GM06990 (cell line): ENCODE measurements around the gene DTNBP1.

ENCODE experiments used
- DNase-seq: peaks from one replicate; pipeline ENCODE4 v3.0.0-alpha.2; 2011; ENCODE audit not compliant: insufficient read length; ENCODE audit errors: extremely low read depth
- H3K27me3 ChIP-seq: replicated peaks from 2 replicates; pipeline ENCODE4 v1.6.0; 2011; ENCODE audit warnings: low read length; ENCODE audit not compliant: control insufficient read depth, insufficient read depth
- H3K36me3 ChIP-seq: 2 replicates; pipeline ENCODE4 v1.5.1; 2011; ENCODE audit warnings: low read length; ENCODE audit not compliant: control insufficient read depth, insufficient read depth
- H3K4me3 ChIP-seq: replicated peaks from 2 replicates; pipeline ENCODE4 v1.5.1; 2011; ENCODE audit warnings: low read depth, mild to moderate bottlenecking, control low read depth, low read length
- TF ChIP-seq, protein P1 (sequence below): IDR thresholded peaks from 2 replicates; pipeline ENCODE4 v1.5.1; 2011; ENCODE audit warnings: low read length, control low read depth, mild to moderate bottlenecking, inconsistent platforms; ENCODE audit not compliant: insufficient read depth, poor library complexity, severe bottlenecking

DTNBP1 gene

DNA sequence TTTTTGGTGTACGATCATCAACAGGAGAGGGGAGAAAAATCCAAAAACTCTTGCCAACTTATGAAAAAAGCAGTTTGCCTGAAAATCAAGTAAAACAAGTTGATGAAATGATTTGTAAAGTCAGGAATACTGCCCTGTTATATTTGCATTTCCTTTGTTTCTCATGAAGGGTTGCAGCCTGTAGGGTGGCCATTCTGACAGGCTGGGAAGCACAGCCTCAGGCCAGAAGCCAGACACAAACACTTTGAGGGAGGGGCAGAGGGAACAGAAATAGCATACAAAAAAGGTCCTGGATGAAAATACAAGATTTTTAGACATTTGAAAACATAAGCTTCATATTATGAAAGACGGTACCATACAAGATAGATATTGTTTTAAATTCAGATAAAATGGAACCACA lies 109.8 kb downstream of the DTNBP1 start:
- H3K4me3 ChIP-seq: no peak overlapping the region
- TF ChIP-seq, protein P1, sequence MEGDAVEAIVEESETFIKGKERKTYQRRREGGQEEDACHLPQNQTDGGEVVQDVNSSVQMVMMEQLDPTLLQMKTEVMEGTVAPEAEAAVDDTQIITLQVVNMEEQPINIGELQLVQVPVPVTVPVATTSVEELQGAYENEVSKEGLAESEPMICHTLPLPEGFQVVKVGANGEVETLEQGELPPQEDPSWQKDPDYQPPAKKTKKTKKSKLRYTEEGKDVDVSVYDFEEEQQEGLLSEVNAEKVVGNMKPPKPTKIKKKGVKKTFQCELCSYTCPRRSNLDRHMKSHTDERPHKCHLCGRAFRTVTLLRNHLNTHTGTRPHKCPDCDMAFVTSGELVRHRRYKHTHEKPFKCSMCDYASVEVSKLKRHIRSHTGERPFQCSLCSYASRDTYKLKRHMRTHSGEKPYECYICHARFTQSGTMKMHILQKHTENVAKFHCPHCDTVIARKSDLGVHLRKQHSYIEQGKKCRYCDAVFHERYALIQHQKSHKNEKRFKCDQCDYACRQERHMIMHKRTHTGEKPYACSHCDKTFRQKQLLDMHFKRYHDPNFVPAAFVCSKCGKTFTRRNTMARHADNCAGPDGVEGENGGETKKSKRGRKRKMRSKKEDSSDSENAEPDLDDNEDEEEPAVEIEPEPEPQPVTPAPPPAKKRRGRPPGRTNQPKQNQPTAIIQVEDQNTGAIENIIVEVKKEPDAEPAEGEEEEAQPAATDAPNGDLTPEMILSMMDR: no peak
- DNase-seq: no peak
- H3K27me3 ChIP-seq: no peaks in the 10 kb centered on the region
- no peaks in the 10 kb centered on the region for H3K36me3 ChIP-seq

DNA sequence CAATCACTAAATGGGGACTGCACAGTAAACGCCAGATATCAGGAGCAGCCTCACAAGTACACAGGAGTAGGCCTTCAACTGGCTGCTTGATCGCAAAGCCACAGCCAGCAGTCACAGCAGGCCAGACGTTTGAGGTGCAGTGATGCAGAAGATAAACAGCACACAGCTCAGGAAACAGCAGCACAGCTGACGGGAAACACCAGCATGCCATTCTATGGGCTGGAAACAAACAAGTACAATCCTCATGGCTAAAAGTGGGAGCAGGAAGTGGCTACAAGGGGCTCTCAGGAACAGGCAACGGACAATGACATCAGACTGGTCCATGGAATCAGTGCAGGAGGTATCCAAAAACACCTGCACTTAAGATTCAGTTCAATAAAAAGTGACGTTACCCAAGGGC lies 111.0 kb downstream of the DTNBP1 start:
- no peak for DNase-seq
- TF ChIP-seq, protein P1: no peak
- no peaks in the 10 kb centered on the region for H3K36me3 ChIP-seq

DNA sequence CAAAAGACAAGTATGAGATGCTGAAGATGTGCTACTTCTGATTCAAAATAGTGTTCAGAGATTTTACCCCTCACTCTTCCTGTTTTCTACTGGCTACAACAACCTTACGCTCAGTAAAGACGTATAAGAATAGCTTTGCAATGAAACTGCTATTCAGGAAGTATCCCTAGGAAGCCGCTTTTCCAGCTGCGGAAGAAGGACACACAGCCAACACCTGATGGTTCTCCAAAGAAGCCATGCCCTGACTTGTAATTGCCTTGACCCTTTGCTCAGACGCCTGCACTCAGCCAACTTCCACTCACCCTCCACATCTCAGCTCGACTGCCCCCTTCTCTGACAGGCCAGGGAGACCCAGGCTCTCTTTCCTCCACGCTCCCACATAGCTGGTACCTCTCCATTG lies 111.6 kb downstream of the DTNBP1 start:
- Histone ChIP-seq H3K36me3 (no peaks in the 10 kb centered on the region), H3K4me3 (no peak overlapping the region), H3K27me3 (no peaks in the 10 kb centered on the region)
- DNase-seq: no peak
- TF ChIP-seq, protein P1: no peak

More for the DNA sequence above, 111.0 kb downstream of the DTNBP1 start:
- Histone ChIP-seq H3K4me3 (no peak overlapping the region), H3K27me3 (no peaks in the 10 kb centered on the region)

DNA sequence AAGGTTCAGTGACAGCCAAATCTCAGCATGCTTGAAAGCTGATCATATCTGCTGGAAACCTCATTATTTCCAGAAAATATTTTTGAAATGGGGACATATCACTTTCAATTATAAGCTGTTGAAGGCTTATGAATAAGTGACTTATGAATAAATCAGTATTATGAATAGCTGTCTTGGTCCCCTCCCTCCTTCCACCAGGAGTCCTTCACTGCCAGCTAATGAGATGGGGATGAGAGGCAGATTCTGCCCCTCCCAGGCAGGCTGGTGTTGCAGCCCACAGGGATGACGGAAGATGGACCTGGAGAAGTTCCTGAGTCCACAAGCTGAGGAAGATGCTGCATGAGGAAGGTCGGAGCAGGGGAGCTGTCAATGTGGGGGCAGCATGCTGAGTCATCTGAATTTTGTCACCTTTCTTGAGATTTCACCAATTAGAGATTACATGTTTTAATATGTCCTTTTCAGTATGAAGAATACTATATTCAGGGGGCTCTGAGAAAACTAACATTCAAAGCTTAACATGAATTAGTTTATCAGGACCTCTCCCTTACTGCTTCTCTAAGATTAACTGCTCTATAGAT lies 112.2 kb downstream of the DTNBP1 start:
- TF ChIP-seq, protein P1: no peak
- no peaks in the 10 kb centered on the region for H3K27me3 ChIP-seq
- H3K4me3 ChIP-seq: no peak overlapping the region
- no peaks in the 10 kb centered on the region for H3K36me3 ChIP-seq
- no peak for DNase-seq

DNA sequence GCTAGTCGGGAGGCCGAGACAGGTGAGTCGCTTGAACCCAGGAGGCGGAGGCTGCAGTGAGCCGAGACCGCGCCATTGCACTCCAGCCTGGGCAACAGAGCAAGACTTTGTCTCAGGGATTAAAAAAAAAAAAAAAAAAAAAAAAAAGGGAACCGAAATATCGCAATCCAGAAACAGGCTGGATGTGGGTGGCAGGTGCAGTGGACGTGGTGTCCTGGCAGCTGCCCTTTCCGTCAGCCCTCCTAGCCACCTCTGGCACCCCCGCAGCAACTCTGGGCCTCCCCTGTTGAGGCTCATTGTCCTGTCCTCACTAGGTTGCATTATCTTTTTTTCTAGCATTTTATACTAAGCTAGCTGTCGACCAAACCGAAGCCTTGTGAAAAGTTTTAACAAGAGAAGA lies 113.5 kb downstream of the DTNBP1 start:
- Histone ChIP-seq H3K4me3 (no peak overlapping the region), H3K36me3 (no peaks in the 10 kb centered on the region), H3K27me3 (no peaks in the 10 kb centered on the region)
- no peak for DNase-seq
- TF ChIP-seq, protein P1: no peak

DNA sequence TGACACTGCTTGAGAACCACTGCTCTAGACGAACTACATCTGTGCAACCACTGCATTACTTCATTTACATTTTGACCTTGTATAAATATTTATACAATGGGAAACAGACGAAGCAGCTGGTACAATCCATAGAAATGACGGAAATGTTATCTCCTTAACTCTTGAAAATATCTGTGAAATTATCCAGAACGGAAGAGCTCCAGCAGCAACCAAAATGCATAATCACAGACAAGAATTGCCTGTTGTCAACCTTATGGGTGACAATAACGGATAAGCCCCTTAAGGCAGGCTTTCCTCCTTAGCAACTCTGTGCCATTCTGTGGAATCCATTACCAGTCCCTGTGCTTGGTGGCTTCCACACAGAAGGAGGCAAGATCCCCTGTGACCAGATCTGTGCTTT lies 115.4 kb downstream of the DTNBP1 start:
- no peak overlapping the region for H3K4me3 ChIP-seq
- no peaks in the 10 kb centered on the region for H3K36me3 ChIP-seq
- TF ChIP-seq, protein P1: no peak
- no peak for DNase-seq
- H3K27me3 ChIP-seq: no peaks in the 10 kb centered on the region
